Osteoblast (primary cell): Measurements from ENCODE around the gene ESF1. TPM values are rescaled to one million over a fixed set of nuclear protein-coding genes. Genes with fewer than 3 reads are reported as not detected.

ENCODE experiments used
- DNase-seq: peaks from one replicate; pipeline ENCODE4 v3.0.0; 2011; ENCODE audit warnings: low spot score, mixed read lengths; ENCODE audit not compliant: insufficient read length; ENCODE audit errors: missing footprints
- H2AFZ ChIP-seq: 2 replicates; pipeline ENCODE4 v1.6.0; 2011; ENCODE audit warnings: mild to moderate bottlenecking, low read length
- H3K27ac ChIP-seq: 2 replicates; pipeline ENCODE4 v1.5.1; 2011; ENCODE audit warnings: mild to moderate bottlenecking, low read depth, low read length, moderate library complexity
- H3K27me3 ChIP-seq: 2 replicates; pipeline ENCODE4 v1.6.0; 2012; ENCODE audit warnings: mild to moderate bottlenecking, control low read depth, inconsistent platforms, low read length, moderate library complexity; ENCODE audit not compliant: insufficient read depth
- H3K36me3 ChIP-seq: 2 replicates; pipeline ENCODE4 v1.5.1; 2011; ENCODE audit warnings: mild to moderate bottlenecking, low read length, control low read depth, moderate library complexity; ENCODE audit not compliant: insufficient read depth
- H3K4me1 ChIP-seq: 2 replicates; pipeline ENCODE4 v1.5.1; 2011; ENCODE audit warnings: mild to moderate bottlenecking, low read length, control low read depth, moderate library complexity; ENCODE audit not compliant: insufficient read depth
- H3K4me2 ChIP-seq: 2 replicates; pipeline ENCODE4 v1.6.0; 2011; ENCODE audit warnings: mild to moderate bottlenecking, low read length; ENCODE audit not compliant: insufficient read depth
- H3K4me3 ChIP-seq: fragments of 200-600 bp; sonication (generic); 3 replicates; pipeline ENCODE4 v1.5.1; 2012; ENCODE audit warnings: mild to moderate bottlenecking, low read length, inconsistent platforms; ENCODE audit not compliant: insufficient read depth
- H3K79me2 ChIP-seq: 2 replicates; pipeline ENCODE4 v1.6.0; 2012; ENCODE audit warnings: mild to moderate bottlenecking, low read length, control low read depth, inconsistent platforms; ENCODE audit not compliant: insufficient read depth
- H3K9me3 ChIP-seq: 2 replicates; pipeline ENCODE4 v1.5.1; 2011; ENCODE audit warnings: low read depth, low read length, control low read depth
- H4K20me1 ChIP-seq: 2 replicates; pipeline ENCODE4 v1.6.0; 2012; ENCODE audit warnings: mild to moderate bottlenecking, low read length, control low read depth; ENCODE audit not compliant: insufficient read depth
- CTCF ChIP-seq: IDR thresholded peaks from 2 replicates; pipeline ENCODE4 v1.5.1; 2011; ENCODE audit warnings: mild to moderate bottlenecking, low read depth, low read length, moderate library complexity; ENCODE audit errors: extremely low read depth
- total RNA-seq: library from RNA; depleted of rRNA; stranded (reverse); fragments of >200 nt; gene quantifications from 2 replicates; pipeline ENCODE4 v1.2.3, GENCODE V29; 2012

ESF1 gene
- total RNA-seq, 1 donor, result 9.0 TPM

- no peak for TF ChIP-seq CTCF
Measured at GRCh38 chr20:13783528-13783927, 1.2 kb downstream of the ESF1 start.

GRCh38 chr20:13778827-13779226, 5.9 kb downstream of the ESF1 start:
- TF ChIP-seq CTCF, result no peak
- Histone ChIP-seq H4K20me1 (no peaks in the 10 kb centered on the region), H3K36me3 (peaks cover 49% of the 10 kb centered on the region), H3K27ac (no peak overlapping the region), H3K4me1 (peaks cover 17% of the 10 kb centered on the region), H3K4me2 (no peak overlapping the region), H3K27me3 (no peaks in the 10 kb centered on the region), H3K9me3 (no peaks in the 10 kb centered on the region), H3K79me2 (peaks cover 46% of the 10 kb centered on the region), H3K4me3 (no peak overlapping the region), H2AFZ (no peak overlapping the region)
- no peak for DNase-seq

More at GRCh38 chr20:13783528-13783927, 1.2 kb downstream of the ESF1 start:
- H3K27me3 ChIP-seq, result no peaks in the 10 kb centered on the region
- peaks cover 16% of the 10 kb centered on the region for H3K4me1 ChIP-seq
- peak overlapping the region; percentile 95 for H3K4me2 ChIP-seq
- peaks cover 5% of the 10 kb centered on the region for H4K20me1 ChIP-seq
- H3K27ac ChIP-seq, result peak overlapping the region; percentile 88
- DNase-seq, result no peak
- H3K36me3 ChIP-seq, result peaks cover 26% of the 10 kb centered on the region
- peaks cover 72% of the 10 kb centered on the region for H3K79me2 ChIP-seq
- no peak overlapping the region for H2AFZ ChIP-seq
- no peaks in the 10 kb centered on the region for H3K9me3 ChIP-seq
- H3K4me3 ChIP-seq, result peak overlapping the region; percentile 94

GRCh38 chr20:13777171-13777601, 7.5 kb downstream of the ESF1 start:
- H3K4me2 ChIP-seq, result peak overlapping the region; percentile 72
- H3K79me2 ChIP-seq, result peaks cover 35% of the 10 kb centered on the region
- H3K36me3 ChIP-seq, result peaks cover 46% of the 10 kb centered on the region
- no peaks in the 10 kb centered on the region for H3K9me3 ChIP-seq
- no peaks in the 10 kb centered on the region for H4K20me1 ChIP-seq
- peak overlapping the region; percentile 27 for H2AFZ ChIP-seq
- no peak for TF ChIP-seq CTCF
- H3K27ac ChIP-seq, result peak overlapping the region; percentile 64
- H3K4me3 ChIP-seq, result peak overlapping the region; percentile 37
- no peaks in the 10 kb centered on the region for H3K27me3 ChIP-seq
- peaks cover 12% of the 10 kb centered on the region for H3K4me1 ChIP-seq
- DNase-seq, result no peak

- peaks cover 12% of the 10 kb centered on the region for H3K4me1 ChIP-seq
- H3K9me3 ChIP-seq, result no peaks in the 10 kb centered on the region
- no peak for DNase-seq
- no peak overlapping the region for H3K4me2 ChIP-seq
- peaks cover 26% of the 10 kb centered on the region for H3K79me2 ChIP-seq
- H3K36me3 ChIP-seq, result peaks cover 44% of the 10 kb centered on the region
- no peak overlapping the region for H3K4me3 ChIP-seq
- TF ChIP-seq CTCF, result no peak
- H3K27ac ChIP-seq, result no peak overlapping the region
- no peaks in the 10 kb centered on the region for H4K20me1 ChIP-seq
- H2AFZ ChIP-seq, result no peak overlapping the region
- H3K27me3 ChIP-seq, result no peaks in the 10 kb centered on the region
Measured at GRCh38 chr20:13775867-13776266, 8.9 kb downstream of the ESF1 start.
